C4-2B (cell line): ENCODE results near the gene ST3GAL6.

Source experiments
- ZFX ChIP-seq: fragments of 450-650 bp; IDR thresholded peaks from 2 replicates; pipeline ENCODE4 v1.6.1; 2017
- TF ChIP-seq, protein P1 (sequence below): fragments of 450-650 bp; conservative IDR thresholded peaks from 2 replicates; pipeline ENCODE4 v1.5.1; 2017; ENCODE audit warnings: mild to moderate bottlenecking

DNA sequence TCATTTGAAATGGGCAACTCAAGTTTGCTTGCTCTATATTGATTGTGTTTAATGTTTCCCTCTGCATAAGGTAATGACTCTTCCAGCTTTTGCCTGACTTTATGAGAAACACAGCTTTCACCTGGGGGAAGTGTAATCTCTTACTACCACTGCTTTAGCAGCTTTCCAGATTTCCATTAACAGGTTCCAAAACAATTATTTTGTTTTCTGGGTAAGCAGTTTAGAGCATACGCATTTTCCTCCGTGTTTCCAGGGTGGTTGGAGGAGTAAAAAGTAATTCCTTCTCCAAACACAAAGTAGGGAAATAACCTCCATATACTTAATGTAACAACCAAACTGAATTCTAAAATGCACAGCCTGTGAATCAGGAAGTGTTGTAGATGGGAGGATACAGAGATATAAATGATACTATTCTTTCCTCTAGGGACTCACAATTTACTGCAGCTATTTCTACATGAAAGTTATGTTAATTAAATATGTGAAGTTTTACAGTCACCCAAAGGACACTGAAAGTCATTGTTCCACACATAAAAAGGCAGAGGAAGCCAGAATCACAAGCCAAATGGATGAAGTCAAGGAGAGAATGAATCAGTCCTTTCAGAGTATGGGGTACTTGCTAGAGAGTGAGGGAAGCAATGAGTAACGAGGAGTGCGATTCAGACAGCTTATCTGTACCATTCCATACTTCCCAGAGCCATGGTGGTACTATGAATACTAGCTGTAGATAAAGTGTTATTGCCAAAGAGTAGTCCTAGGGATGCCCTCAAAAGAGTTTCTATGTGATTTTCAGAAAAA lies 16.6 kb downstream of the ST3GAL6 start:
- TF ChIP-seq, protein P1, sequence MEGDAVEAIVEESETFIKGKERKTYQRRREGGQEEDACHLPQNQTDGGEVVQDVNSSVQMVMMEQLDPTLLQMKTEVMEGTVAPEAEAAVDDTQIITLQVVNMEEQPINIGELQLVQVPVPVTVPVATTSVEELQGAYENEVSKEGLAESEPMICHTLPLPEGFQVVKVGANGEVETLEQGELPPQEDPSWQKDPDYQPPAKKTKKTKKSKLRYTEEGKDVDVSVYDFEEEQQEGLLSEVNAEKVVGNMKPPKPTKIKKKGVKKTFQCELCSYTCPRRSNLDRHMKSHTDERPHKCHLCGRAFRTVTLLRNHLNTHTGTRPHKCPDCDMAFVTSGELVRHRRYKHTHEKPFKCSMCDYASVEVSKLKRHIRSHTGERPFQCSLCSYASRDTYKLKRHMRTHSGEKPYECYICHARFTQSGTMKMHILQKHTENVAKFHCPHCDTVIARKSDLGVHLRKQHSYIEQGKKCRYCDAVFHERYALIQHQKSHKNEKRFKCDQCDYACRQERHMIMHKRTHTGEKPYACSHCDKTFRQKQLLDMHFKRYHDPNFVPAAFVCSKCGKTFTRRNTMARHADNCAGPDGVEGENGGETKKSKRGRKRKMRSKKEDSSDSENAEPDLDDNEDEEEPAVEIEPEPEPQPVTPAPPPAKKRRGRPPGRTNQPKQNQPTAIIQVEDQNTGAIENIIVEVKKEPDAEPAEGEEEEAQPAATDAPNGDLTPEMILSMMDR = no peak
- no peak for TF ChIP-seq ZFX
